NCI-H146 treated with DMSO at 0.1 percent for 48 hours (cell line): Measurements from ENCODE around the gene GPR160.

ENCODE experiments used
- DNase-seq: peaks from one replicate; lab custom pipeline; 2025; ENCODE audit not compliant: unreplicated experiment; lab: John Stamatoyannopoulos, UW

The GPR160 gene

DNA sequence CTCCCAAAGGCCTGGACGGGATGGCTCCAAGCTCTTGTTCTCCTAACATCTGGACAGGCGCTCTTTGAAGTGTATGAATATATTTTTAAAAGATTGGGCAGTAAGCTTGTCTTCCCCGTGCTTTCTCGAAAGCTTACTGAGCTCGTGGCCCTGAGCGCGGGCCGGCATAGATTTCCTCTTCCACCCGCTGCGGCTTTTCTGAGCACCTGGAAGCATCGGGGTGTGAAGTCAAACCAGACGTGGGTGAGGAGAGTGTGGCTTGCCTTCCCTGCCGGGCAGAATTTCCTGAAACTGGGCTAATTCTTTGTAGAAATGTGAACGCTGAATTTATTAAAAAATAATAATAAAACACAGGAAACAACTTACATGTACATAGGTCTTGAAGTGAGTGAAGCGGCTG is 25.9 kb downstream of the GPR160 start:
- no peak for DNase-seq

DNA sequence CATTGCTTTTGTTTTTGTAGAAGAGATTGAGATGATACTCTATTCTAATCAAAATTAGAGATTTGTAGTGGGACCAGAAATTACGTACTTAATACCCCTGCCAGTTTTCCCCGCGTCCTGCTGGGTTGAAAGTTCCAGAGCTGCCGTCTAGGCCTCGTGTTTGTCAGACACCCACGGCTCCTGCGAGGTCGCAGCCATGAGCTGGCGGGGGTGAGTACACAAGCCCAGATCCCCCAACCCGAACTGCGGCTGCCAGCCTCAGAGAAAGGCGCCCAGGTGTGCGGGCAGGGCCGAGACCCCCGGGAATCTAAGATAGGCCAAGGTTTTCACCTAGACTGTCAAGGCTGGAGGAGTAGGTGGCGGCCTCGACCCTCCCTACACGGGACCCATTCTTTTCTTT is 26.3 kb downstream of the GPR160 start:
- no peak for DNase-seq

GRCh38 chr3:170075441-170076091 is 37.8 kb downstream of the GPR160 start:
- DNase-seq: no peak

- no peak for DNase-seq
Observed at GRCh38 chr3:170076715-170077238, 39.0 kb downstream of the GPR160 start.

- DNase-seq: no peak
Observed at GRCh38 chr3:170077361-170077760, 39.6 kb downstream of the GPR160 start.

GRCh38 chr3:170078620-170079281 is 41.0 kb downstream of the GPR160 start:
- DNase-seq: no peak

GRCh38 chr3:170079536-170080165 is 41.9 kb downstream of the GPR160 start:
- DNase-seq: no peak

DNA sequence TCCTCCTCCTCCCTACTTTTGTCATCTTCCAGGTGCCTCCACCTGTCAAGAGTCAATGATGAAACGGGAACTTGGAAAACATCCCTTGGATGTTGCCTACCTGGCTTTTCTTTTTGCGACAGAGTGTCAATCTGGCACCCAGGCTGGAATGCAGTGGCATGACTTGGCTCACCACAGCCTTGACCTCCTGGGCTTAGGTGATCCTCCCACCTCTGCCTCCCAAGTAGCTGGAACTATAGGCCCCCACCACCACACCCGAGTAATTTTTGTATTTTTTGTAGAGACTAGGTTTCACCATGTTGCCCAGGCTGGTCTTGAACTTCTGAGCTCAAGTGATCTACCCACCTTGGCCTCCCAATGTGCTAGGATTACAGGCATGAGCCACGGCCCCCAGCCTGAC is 42.8 kb downstream of the GPR160 start:
- DNase-seq: no peak

- no peak for DNase-seq
Observed at GRCh38 chr3:170081079-170081741, 43.4 kb downstream of the GPR160 start.

DNA sequence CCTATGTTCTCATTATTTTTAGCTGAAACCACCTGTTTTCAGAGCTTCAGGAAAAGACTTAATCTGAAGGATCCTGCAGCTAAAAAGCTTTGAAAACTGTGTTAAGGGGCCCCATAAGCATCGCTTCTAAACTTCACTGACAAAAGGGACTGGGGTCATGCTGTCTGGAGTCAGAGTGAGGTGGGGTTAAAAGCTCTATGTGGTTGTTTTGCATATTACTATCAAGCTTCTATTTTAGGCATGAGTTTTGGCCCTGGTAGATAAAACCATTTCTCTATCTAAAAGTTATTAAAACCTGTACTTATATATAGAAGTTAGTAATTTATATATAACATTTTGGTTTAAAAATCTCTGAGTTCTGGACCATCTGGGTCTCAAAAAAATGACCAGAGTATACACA is 45.5 kb downstream of the GPR160 start:
- DNase-seq: no peak

GRCh38 chr3:170085396-170085795 is 47.6 kb downstream of the GPR160 start:
- no peak for DNase-seq

DNA sequence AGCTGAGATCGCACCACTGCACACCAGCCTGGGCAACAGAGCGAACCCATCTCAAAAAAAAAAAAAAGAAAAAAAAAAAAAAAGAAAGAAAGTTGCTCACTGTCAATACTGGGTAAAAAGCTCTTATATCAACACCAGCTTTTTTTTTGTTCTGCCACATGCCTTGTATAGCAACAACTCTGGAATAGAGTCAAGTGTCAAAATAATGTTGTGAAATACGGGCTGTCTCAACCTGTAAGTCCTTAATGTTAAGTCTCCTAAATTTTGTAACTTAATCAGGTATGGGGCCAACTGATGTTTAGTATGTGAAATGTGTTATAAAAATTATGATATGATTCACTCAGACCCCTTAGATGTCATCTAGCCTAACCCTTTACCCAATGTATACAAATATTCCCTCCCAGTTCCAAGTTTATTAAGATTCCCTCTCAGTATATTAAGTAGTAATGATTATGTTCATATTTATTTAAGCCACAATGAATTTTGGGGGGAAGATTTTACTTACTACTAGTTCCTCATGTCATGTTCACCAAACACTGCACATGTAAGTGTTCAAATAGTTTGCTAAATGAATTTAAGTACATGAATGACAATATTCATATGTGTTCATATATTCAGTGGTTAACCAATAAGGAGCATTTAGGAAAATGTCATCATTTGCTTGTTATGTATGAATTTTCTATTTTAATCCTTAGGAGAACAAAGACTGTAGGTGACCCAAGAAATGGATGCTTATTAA is 52.2 kb downstream of the GPR160 start:
- DNase-seq: no peak

DNA sequence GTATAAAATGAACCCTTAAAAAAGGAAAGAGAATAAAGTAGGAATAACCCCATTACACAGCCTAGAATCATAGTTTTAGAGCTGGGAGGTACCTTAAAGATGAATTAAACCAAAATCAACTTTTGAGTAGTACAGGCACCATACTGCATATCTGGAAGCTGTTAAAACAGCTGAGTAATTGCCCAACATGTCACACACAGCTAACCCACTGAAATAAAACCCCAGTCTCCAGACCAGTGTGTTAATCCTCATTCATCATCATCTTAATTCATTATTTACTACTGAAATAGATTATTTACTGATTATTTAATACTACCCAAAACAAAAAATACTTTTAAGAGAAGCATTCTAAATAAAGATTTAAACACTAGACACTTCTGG is 52.8 kb downstream of the GPR160 start:
- no peak for DNase-seq

DNA sequence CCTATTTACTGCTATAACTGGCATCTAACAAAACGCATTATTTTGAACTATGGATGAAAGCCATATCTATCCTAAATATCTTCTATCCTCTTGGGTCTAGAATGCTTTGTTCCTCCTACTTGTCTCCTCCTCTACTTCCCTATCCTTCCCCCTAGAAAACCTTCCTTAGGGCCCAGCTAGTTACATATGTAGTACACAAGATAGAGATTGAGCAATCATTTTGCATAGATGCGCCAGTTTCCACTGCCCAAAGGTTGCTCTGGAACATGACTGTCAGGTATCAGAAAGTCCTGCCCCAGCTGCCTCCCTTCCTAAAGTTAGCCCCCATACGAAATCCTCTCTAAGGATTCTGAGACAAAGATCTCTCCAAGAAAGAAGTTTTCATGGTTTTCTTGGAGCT is 55.1 kb downstream of the GPR160 start:
- DNase-seq: no peak

DNA sequence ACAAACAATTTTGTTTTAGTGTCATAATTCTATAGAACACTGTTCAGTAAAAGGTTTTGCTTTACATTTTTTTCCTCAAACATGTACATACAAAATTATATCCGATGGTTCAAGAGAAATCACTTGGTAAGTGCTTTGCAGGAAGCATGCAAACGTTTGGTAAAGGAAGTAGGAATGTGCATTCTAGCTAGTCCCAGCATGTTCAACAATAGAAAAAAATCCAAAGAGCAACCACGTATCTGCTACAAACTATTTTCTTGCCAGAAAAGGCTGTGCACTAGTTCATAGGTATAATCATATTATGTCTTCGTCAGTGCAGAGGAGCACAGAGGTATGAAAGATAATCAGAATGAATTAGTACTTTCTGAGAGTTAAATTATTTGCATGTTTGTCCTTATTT is 58.0 kb downstream of the GPR160 start:
- no peak for DNase-seq

GRCh38 chr3:170096342-170096741 is 58.5 kb downstream of the GPR160 start:
- no peak for DNase-seq

DNA sequence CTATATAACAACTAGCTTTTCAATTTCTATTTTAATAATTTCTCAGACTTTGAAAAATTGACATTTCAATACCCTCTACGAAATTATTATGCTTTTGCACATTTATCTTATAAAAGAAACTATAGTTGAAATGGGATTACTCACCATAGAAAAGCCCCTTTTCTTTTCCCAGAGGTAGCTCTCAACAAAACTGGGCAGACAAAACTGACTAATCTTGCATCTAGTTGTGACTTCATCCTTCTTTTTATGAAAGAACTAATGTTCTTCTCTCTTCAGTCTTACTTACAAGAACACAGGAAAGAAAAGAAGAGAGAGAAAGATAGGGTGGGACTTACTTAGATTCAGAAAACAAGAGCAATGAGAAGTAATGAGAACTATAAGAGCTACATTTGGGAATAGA is 61.0 kb downstream of the GPR160 start:
- no peak for DNase-seq

- DNase-seq: no peak
Observed at GRCh38 chr3:170100944-170101343, 63.1 kb downstream of the GPR160 start.

GRCh38 chr3:170102431-170102830 is 64.6 kb downstream of the GPR160 start:
- DNase-seq: no peak

- DNase-seq: no peak
Observed at GRCh38 chr3:170107941-170108340, 70.1 kb downstream of the GPR160 start.

GRCh38 chr3:170108955-170109354 is 71.2 kb downstream of the GPR160 start:
- no peak for DNase-seq
